GM06990 (cell line): ENCODE data around the gene PIK3CA.

Experiments used
- DNase-seq: peaks from one replicate; pipeline ENCODE4 v3.0.0-alpha.2; 2011; ENCODE audit not compliant: insufficient read length; ENCODE audit errors: extremely low read depth
- H3K27me3 ChIP-seq: replicated peaks from 2 replicates; pipeline ENCODE4 v1.6.0; 2011; ENCODE audit warnings: low read length; ENCODE audit not compliant: control insufficient read depth, insufficient read depth
- H3K36me3 ChIP-seq: 2 replicates; pipeline ENCODE4 v1.5.1; 2011; ENCODE audit warnings: low read length; ENCODE audit not compliant: control insufficient read depth, insufficient read depth
- H3K4me3 ChIP-seq: replicated peaks from 2 replicates; pipeline ENCODE4 v1.5.1; 2011; ENCODE audit warnings: low read depth, mild to moderate bottlenecking, control low read depth, low read length
- TF ChIP-seq, protein P1 (sequence below): IDR thresholded peaks from 2 replicates; pipeline ENCODE4 v1.5.1; 2011; ENCODE audit warnings: low read length, control low read depth, mild to moderate bottlenecking, inconsistent platforms; ENCODE audit not compliant: insufficient read depth, poor library complexity, severe bottlenecking

Gene PIK3CA

GRCh38 chr3:179147873-179148615 is at the start of gene PIK3CA:
TSS of gene PIK3CA (plus strand) at chr3:179148357. CDS start at chr3:179198826, 50,469 bp downstream.
- Histone ChIP-seq H3K36me3 (no peaks in the 10 kb centered on the region), H3K27me3 (no peaks in the 10 kb centered on the region), H3K4me3 (peak within 1 kb of the TSS; percentile 90)
- peak; percentile 90 for DNase-seq
- TF ChIP-seq, protein P1, sequence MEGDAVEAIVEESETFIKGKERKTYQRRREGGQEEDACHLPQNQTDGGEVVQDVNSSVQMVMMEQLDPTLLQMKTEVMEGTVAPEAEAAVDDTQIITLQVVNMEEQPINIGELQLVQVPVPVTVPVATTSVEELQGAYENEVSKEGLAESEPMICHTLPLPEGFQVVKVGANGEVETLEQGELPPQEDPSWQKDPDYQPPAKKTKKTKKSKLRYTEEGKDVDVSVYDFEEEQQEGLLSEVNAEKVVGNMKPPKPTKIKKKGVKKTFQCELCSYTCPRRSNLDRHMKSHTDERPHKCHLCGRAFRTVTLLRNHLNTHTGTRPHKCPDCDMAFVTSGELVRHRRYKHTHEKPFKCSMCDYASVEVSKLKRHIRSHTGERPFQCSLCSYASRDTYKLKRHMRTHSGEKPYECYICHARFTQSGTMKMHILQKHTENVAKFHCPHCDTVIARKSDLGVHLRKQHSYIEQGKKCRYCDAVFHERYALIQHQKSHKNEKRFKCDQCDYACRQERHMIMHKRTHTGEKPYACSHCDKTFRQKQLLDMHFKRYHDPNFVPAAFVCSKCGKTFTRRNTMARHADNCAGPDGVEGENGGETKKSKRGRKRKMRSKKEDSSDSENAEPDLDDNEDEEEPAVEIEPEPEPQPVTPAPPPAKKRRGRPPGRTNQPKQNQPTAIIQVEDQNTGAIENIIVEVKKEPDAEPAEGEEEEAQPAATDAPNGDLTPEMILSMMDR = no peak

- Histone ChIP-seq H3K36me3 (no peaks in the 10 kb centered on the region), H3K27me3 (no peaks in the 10 kb centered on the region), H3K4me3 (no peak overlapping the region; the same call in 1 of the 2 replicates)
- TF ChIP-seq, protein P1 = no peak
- DNase-seq = no peak
Observed at GRCh38 chr3:179098388-179099077, 49.6 kb upstream of the PIK3CA start.

DNA sequence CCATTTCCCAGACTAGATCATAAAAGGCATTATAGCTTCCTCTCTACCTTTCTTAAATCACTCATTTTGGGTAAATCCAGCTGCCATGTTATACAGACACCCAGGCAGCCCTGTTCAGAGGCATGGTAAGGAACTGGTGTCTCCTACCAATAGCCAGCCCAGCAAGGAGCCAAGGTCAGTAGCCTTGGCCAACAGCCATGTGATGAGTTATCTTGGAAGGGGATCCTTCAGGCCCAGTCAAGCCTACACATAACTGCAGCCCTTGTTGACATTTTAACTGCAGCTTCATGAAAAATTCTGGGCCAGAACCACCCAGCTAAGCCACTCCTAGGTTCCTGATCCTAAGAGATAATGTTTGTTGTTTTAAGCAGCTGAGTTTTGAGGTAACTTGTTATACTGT is 47.5 kb upstream of the PIK3CA start:
- TF ChIP-seq, protein P1 = no peak
- Histone ChIP-seq H3K36me3 (no peaks in the 10 kb centered on the region), H3K4me3 (no peak overlapping the region), H3K27me3 (no peaks in the 10 kb centered on the region)
- DNase-seq = no peak

GRCh38 chr3:179105881-179106280 is 42.3 kb upstream of the PIK3CA start:
- H3K27me3 ChIP-seq = no peaks in the 10 kb centered on the region
- H3K36me3 ChIP-seq = no peaks in the 10 kb centered on the region
- H3K4me3 ChIP-seq = no peak overlapping the region
- TF ChIP-seq, protein P1 = no peak
- no peak for DNase-seq

DNA sequence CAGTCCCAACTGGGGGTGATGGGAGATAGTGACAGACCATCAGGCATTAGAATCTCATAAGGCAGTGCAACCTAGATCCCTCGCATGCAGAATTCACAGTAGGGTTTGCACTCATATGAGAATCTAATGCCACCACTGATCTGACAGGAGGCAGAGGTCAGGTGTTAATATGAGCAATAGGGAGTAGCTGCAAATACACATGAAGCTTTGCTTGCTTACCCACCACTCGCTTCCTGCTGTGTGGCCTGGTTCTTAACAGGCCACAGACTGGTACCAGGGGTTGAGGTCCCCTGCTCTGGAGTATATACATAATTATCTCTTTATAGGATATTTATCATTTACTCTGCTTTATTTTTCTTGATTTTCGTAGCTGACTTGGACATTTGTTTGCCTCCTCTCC is 40.5 kb upstream of the PIK3CA start:
- Histone ChIP-seq H3K27me3 (no peaks in the 10 kb centered on the region), H3K36me3 (no peaks in the 10 kb centered on the region), H3K4me3 (no peak overlapping the region)
- TF ChIP-seq, protein P1 = no peak
- DNase-seq = no peak
